Astrocyte (in vitro differentiated cells and primary cell): ENCODE measurements around the gene POU4F1. TPM values are rescaled to one million over a fixed set of nuclear protein-coding genes. Genes with fewer than 3 reads are reported as not detected.
A peak's percentile ranks its signal among the peaks of the same experiment; 100 is the strongest.

Experiments
- DNase-seq: peaks from one replicate; pipeline ENCODE4 v3.0.0-alpha.2; 2010; ENCODE audit warnings: low read depth
- FAIRE-seq: peaks from 2 replicates; lab custom pipeline; 2011; peaks lifted over from hg19 to GRCh38; lab: Jason Lieb, UNC
- H2AFZ ChIP-seq: 2 replicates; pipeline ENCODE4 v1.6.0; 2012; ENCODE audit warnings: low read depth, low read length, inconsistent platforms
- H3K27ac ChIP-seq: 2 replicates; pipeline ENCODE4 v1.5.1; 2011; ENCODE audit warnings: low read depth, low read length, inconsistent platforms
- H3K27me3 ChIP-seq: 2 replicates; pipeline ENCODE4 v1.6.0; 2011; ENCODE audit warnings: low read length, inconsistent platforms; ENCODE audit not compliant: insufficient read depth
- H3K36me3 ChIP-seq: 2 replicates; pipeline ENCODE4 v1.5.1; 2011; ENCODE audit warnings: low read length, inconsistent platforms; ENCODE audit not compliant: insufficient read depth
- H3K4me1 ChIP-seq: 2 replicates; pipeline ENCODE4 v1.5.1; 2011; ENCODE audit warnings: low read length, inconsistent platforms; ENCODE audit not compliant: insufficient read depth
- H3K4me2 ChIP-seq: 2 replicates; pipeline ENCODE4 v1.6.0; 2012; ENCODE audit warnings: low read length, inconsistent platforms
- H3K4me3 ChIP-seq: 2 replicates; pipeline ENCODE4 v1.5.1; 2011; ENCODE audit warnings: low read depth, mild to moderate bottlenecking, low read length, inconsistent platforms; ENCODE audit not compliant: insufficient read depth
- H3K79me2 ChIP-seq: 2 replicates; pipeline ENCODE4 v1.6.0; 2012; ENCODE audit warnings: mild to moderate bottlenecking, low read length, inconsistent platforms; ENCODE audit not compliant: insufficient read depth
- H3K9ac ChIP-seq: 2 replicates; pipeline ENCODE4 v1.6.0; 2012; ENCODE audit warnings: mild to moderate bottlenecking, low read length, inconsistent platforms
- H3K9me3 ChIP-seq: 2 replicates; pipeline ENCODE4 v1.5.1; 2012; ENCODE audit warnings: low read depth, mild to moderate bottlenecking, low read length, inconsistent platforms; ENCODE audit not compliant: insufficient read depth
- H4K20me1 ChIP-seq: 2 replicates; pipeline ENCODE4 v1.6.0; 2012; ENCODE audit warnings: low read length, inconsistent platforms; ENCODE audit not compliant: insufficient read depth
- H3K27ac Mint-ChIP-seq: one replicate; pipeline ENCODE4 v1.8.0; 2021; ENCODE audit warnings: mild to moderate bottlenecking, mixed read lengths; ENCODE audit not compliant: unreplicated experiment
- H3K27me3 Mint-ChIP-seq: one replicate; pipeline ENCODE4 v1.8.0; 2021; ENCODE audit warnings: low read depth, mixed read lengths; ENCODE audit not compliant: unreplicated experiment
- H3K36me3 Mint-ChIP-seq: one replicate; pipeline ENCODE4 v1.8.0; 2021; ENCODE audit warnings: low read depth, mixed read lengths; ENCODE audit not compliant: unreplicated experiment
- H3K4me1 Mint-ChIP-seq: one replicate; pipeline ENCODE4 v1.8.0; 2021; ENCODE audit warnings: low read depth, mixed read lengths; ENCODE audit not compliant: unreplicated experiment
- H3K4me3 Mint-ChIP-seq: one replicate; pipeline ENCODE4 v1.8.0; 2021; ENCODE audit warnings: mild to moderate bottlenecking, moderate library complexity, mixed read lengths; ENCODE audit not compliant: unreplicated experiment
- H3K9me3 Mint-ChIP-seq: one replicate; pipeline ENCODE4 v1.8.0; 2021; ENCODE audit warnings: mild to moderate bottlenecking, mixed read lengths; ENCODE audit not compliant: unreplicated experiment
- EZH2 ChIP-seq: IDR thresholded peaks from 2 replicates; pipeline ENCODE4 v1.6.1; 2012; ENCODE audit warnings: mild to moderate bottlenecking, low read length, inconsistent platforms; ENCODE audit not compliant: insufficient read depth
- total RNA-seq: library from RNA; stranded (reverse); gene quantifications from 2 replicates; pipeline ENCODE4 v1.2.1, GENCODE V29; 2021
- TF ChIP-seq, protein P1 (sequence below): IDR thresholded peaks from 2 replicates; pipeline ENCODE4 v1.5.1; 2011; ENCODE audit warnings: low read depth, mild to moderate bottlenecking, inconsistent platforms, low read length, moderate library complexity; ENCODE audit not compliant: insufficient read depth

POU4F1 gene
- total RNA-seq, 1 donor from 2014 or later = not detected

DNA sequence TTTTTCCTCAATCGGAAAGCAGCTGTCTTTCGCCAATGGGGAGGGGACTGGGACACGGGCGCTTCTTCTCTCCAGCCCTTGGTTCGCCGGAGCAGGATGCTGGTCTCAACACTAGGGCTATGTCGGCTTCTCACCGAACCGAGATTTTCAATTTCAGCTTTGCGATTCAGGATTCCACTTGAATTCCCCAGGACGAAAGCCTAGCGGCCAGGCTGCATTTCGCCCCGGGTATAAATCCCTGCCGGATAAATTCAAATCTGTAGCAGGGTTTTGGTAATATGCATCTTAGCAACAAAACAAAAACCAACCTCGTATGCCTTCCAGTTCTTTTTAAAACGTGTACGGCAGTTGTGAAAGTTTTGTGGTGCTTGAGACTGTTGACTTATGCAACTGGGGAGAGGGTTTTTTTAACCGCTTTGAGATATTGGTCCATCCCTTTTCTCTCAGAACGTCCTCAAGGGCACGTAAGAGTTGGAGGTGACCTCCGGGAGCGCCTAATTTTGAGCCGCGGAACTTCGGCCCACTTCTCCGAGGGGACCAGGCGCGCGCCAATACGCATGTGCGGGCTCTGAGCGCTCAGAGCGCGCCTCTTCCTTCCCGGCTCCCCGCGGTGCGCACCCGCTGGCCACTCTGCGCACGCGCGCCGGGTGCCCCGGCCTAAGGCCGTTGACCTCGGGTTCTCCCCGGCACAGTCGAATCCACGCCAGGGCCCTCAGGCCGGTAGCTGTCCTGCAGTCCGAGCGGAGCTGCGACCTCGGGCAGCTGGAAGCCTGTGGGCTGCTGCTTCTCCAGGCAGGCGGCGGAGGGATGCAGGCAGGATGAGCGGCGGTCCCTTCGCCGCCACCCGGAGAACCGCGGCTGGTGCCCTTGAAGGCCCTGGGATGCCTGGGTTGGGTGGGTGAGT is 7.6 kb downstream of the POU4F1 start:
- Histone ChIP-seq H3K4me1 (peaks cover 3% of the 10 kb centered on the region), H3K4me2 (peak overlapping the region; percentile 72), H3K27me3 (peaks cover 87% of the 10 kb centered on the region), H3K36me3 (no peaks in the 10 kb centered on the region), H3K27ac (no peak overlapping the region), H3K4me3 (peak overlapping the region; percentile 30), H2AFZ (peak overlapping the region; percentile 20), H3K9me3 (peaks cover 3% of the 10 kb centered on the region), H3K79me2 (no peaks in the 10 kb centered on the region), H3K9ac (no peak overlapping the region), H4K20me1 (peaks cover 6% of the 10 kb centered on the region)
- FAIRE-seq (no peak), DNase-seq (no peak)
- TF ChIP-seq, protein P1, sequence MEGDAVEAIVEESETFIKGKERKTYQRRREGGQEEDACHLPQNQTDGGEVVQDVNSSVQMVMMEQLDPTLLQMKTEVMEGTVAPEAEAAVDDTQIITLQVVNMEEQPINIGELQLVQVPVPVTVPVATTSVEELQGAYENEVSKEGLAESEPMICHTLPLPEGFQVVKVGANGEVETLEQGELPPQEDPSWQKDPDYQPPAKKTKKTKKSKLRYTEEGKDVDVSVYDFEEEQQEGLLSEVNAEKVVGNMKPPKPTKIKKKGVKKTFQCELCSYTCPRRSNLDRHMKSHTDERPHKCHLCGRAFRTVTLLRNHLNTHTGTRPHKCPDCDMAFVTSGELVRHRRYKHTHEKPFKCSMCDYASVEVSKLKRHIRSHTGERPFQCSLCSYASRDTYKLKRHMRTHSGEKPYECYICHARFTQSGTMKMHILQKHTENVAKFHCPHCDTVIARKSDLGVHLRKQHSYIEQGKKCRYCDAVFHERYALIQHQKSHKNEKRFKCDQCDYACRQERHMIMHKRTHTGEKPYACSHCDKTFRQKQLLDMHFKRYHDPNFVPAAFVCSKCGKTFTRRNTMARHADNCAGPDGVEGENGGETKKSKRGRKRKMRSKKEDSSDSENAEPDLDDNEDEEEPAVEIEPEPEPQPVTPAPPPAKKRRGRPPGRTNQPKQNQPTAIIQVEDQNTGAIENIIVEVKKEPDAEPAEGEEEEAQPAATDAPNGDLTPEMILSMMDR = no peak
- TF ChIP-seq EZH2 = peak; percentile 83
- peaks cover 6% of the 10 kb centered on the region for H3K9me3 Mint-ChIP-seq
- no peaks in the 10 kb centered on the region for H3K36me3 Mint-ChIP-seq
- H3K27ac Mint-ChIP-seq = no peak overlapping the region
- H3K4me3 Mint-ChIP-seq = peak overlapping the region; percentile 64
- peaks cover 83% of the 10 kb centered on the region for H3K27me3 Mint-ChIP-seq
- peaks cover 6% of the 10 kb centered on the region for H3K4me1 Mint-ChIP-seq

DNA sequence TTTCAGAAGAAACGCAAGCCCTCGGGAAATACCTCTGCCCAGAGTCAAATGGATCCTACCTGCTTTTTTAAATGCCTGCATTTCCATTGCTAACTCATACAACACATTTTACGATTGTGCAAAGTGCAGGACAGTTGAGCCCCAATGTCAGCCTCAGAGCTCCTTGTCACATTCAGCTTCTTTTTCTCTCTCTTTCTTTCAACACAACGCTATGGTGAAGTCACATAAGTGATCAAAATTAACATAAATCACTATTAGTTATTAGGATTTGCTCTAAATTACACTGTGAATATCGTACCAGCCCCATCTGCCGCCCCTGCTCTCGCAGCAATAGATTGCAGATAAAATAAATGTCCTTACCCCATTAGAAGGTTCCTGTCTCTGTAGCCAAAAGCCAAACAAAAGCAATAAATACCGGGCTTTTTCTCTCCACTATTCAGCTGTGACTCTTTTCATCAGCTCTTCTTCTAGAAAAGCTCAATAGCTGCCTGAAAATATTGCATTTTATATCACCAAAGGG is 8.8 kb downstream of the POU4F1 start:
- no peak overlapping the region for H3K4me3 Mint-ChIP-seq
- Histone ChIP-seq H3K27me3 (peaks cover 79% of the 10 kb centered on the region), H3K4me2 (no peak overlapping the region), H3K27ac (no peak overlapping the region), H3K9ac (no peak overlapping the region), H2AFZ (no peak overlapping the region), H3K4me1 (peaks cover 3% of the 10 kb centered on the region), H4K20me1 (no peaks in the 10 kb centered on the region), H3K36me3 (no peaks in the 10 kb centered on the region), H3K9me3 (peaks cover 3% of the 10 kb centered on the region), H3K79me2 (no peaks in the 10 kb centered on the region), H3K4me3 (no peak overlapping the region)
- H3K27ac Mint-ChIP-seq = no peak overlapping the region
- H3K4me1 Mint-ChIP-seq = peaks cover 6% of the 10 kb centered on the region
- DNase-seq (no peak), FAIRE-seq (no peak)
- peaks cover 2% of the 10 kb centered on the region for H3K9me3 Mint-ChIP-seq
- no peaks in the 10 kb centered on the region for H3K36me3 Mint-ChIP-seq
- peaks cover 80% of the 10 kb centered on the region for H3K27me3 Mint-ChIP-seq
- TF ChIP-seq, protein P1 = no peak
- TF ChIP-seq EZH2 = no peak
